Peyer's patch (tissue), 4 donors: ENCODE data around the gene FOXN4. TPM values are rescaled to one million over a fixed set of nuclear protein-coding genes. Genes with fewer than 3 reads are reported as not detected.

Source experiments
- DNase-seq, 3 donors: peaks; one replicate each; pipeline ENCODE4 v3.0.0-alpha.2; 2017 to 2019
- H3K27ac ChIP-seq, 4 donors: fragments of 200-600 bp; sonication (generic); one replicate each; pipeline ENCODE4 v1.5.1; 2016 to 2019
- H3K27me3 ChIP-seq, 2 donors: fragments of 200-600 bp; sonication (generic); one replicate each; pipeline ENCODE4 v1.5.1; 2019
- H3K36me3 ChIP-seq, 3 donors: fragments of 200-600 bp; sonication (generic); one replicate each; pipeline ENCODE4 v1.5.1; 2016 to 2019
- H3K4me1 ChIP-seq, 4 donors: fragments of 200-600 bp; sonication (generic); one replicate each; pipeline ENCODE4 v1.5.1; 2016 to 2019
- H3K4me3 ChIP-seq, 4 donors: fragments of 200-600 bp; sonication (generic); 1 replicate in 3 of 4; 2 replicates in 1 of 4; pipeline ENCODE4 v1.5.1; 2016 to 2019; ENCODE audit warnings: mild to moderate bottlenecking in 1 of 4
- H3K9me3 ChIP-seq, 4 donors: fragments of 200-600 bp; sonication (generic); one replicate each; pipeline ENCODE4 v1.5.1; 2016 to 2019; ENCODE audit warnings: mild to moderate bottlenecking in 1 of 4
- CTCF ChIP-seq, 6 experiments: fragments of 450-650 bp in 4 of 6; fragments of 200-600 bp in 2 of 6; sonication (generic) in 1 of 6; IDR thresholded peaks; one replicate each; pipeline ENCODE4 v1.5.1; 2017 to 2019; ENCODE audit warnings: antibody characterized with exemption in 6 of 6, mild to moderate bottlenecking in 3 of 6, moderate library complexity in 1 of 6
- POLR2A ChIP-seq, 2 donors: fragments of 450-650 bp; IDR thresholded peaks; one replicate each; pipeline ENCODE4 v1.5.1; 2017; ENCODE audit warnings: antibody characterized with exemption in 2 of 2, mild to moderate bottlenecking in 2 of 2, moderate library complexity in 2 of 2
- total RNA-seq, 4 donors: library from RNA; depleted of rRNA; stranded (reverse); fragments of >200 nt; gene quantifications; one replicate each; pipeline ENCODE4 v1.1.0, GENCODE V29; 2016

FOXN4 gene
- total RNA-seq, 4 donors from 2014 or later: not detected

- no peaks in the 10 kb centered on the region for H3K36me3 ChIP-seq
- no peak for DNase-seq
- H3K4me1 ChIP-seq: no peaks in the 10 kb centered on the region
- no peak within 1 kb of the TSS for H3K27ac ChIP-seq
- H3K4me3 ChIP-seq: no peak within 1 kb of the TSS
- TF ChIP-seq POLR2A (IDR thresholded peaks at IDR 0.05): no peak
- TF ChIP-seq CTCF (IDR thresholded peaks at IDR 0.05): no peak
- no peaks in the 10 kb centered on the region for H3K9me3 ChIP-seq
- H3K27me3 ChIP-seq: no peaks in the 10 kb centered on the region
These were observed 38.5 kb upstream of the FOXN4 start, which contains the start of gene MYO1H for GRCh38 chr12:109347589-109347988. Gene MYO1H (plus strand): TSS chr12:109347900. CDS start chr12:109347961, 61 bp downstream.

GRCh38 chr12:109346920-109347319, 37.8 kb upstream of the FOXN4 start:
- TF ChIP-seq POLR2A (IDR thresholded peaks at IDR 0.05) (no peak), CTCF (IDR thresholded peaks at IDR 0.05) (no peak)
- no peak for DNase-seq
- Histone ChIP-seq H3K4me3 (no peak overlapping the region), H3K36me3 (no peaks in the 10 kb centered on the region), H3K9me3 (no peaks in the 10 kb centered on the region), H3K27me3 (no peaks in the 10 kb centered on the region), H3K27ac (no peak overlapping the region), H3K4me1 (no peaks in the 10 kb centered on the region)

- H3K36me3 ChIP-seq: no peaks in the 10 kb centered on the region
These were observed 36.3 kb upstream of the FOXN4 start for GRCh38 chr12:109345428-109345827.

GRCh38 chr12:109343677-109344076, 34.6 kb upstream of the FOXN4 start:
- no peaks in the 10 kb centered on the region for H3K36me3 ChIP-seq
- no peaks in the 10 kb centered on the region for H3K27me3 ChIP-seq
- no peak overlapping the region for H3K27ac ChIP-seq
- H3K4me1 ChIP-seq: no peaks in the 10 kb centered on the region
- no peak for TF ChIP-seq POLR2A (IDR thresholded peaks at IDR 0.05)
- TF ChIP-seq CTCF (IDR thresholded peaks at IDR 0.05): no peak
- no peak overlapping the region for H3K4me3 ChIP-seq
- no peak for DNase-seq
- no peaks in the 10 kb centered on the region for H3K9me3 ChIP-seq

More at GRCh38 chr12:109345428-109345827, 36.3 kb upstream of the FOXN4 start:
- Histone ChIP-seq H3K27ac (no peak overlapping the region), H3K27me3 (no peaks in the 10 kb centered on the region), H3K4me1 (no peaks in the 10 kb centered on the region), H3K9me3 (no peaks in the 10 kb centered on the region), H3K4me3 (no peak overlapping the region)
- TF ChIP-seq CTCF (IDR thresholded peaks at IDR 0.05) (no peak), POLR2A (IDR thresholded peaks at IDR 0.05) (no peak)
- DNase-seq: no peak

- DNase-seq: no peak
- no peak overlapping the region for H3K4me3 ChIP-seq
- TF ChIP-seq CTCF (IDR thresholded peaks at IDR 0.05) (no peak), POLR2A (IDR thresholded peaks at IDR 0.05) (no peak)
- no peaks in the 10 kb centered on the region for H3K27me3 ChIP-seq
- H3K9me3 ChIP-seq: no peaks in the 10 kb centered on the region
- no peaks in the 10 kb centered on the region for H3K4me1 ChIP-seq
- H3K36me3 ChIP-seq: no peaks in the 10 kb centered on the region
- H3K27ac ChIP-seq: no peak overlapping the region
These were observed 27.5 kb upstream of the FOXN4 start for GRCh38 chr12:109336593-109336992.

GRCh38 chr12:109334887-109335286, 25.8 kb upstream of the FOXN4 start:
- Histone ChIP-seq H3K36me3 (no peaks in the 10 kb centered on the region), H3K4me3 (no peak overlapping the region), H3K27me3 (no peaks in the 10 kb centered on the region), H3K9me3 (no peaks in the 10 kb centered on the region), H3K27ac (no peak overlapping the region), H3K4me1 (no peaks in the 10 kb centered on the region)
- no peak for DNase-seq
- no peak for TF ChIP-seq POLR2A (IDR thresholded peaks at IDR 0.05)
- no peak for TF ChIP-seq CTCF (IDR thresholded peaks at IDR 0.05)
